ENCODE results near the gene FGF8. TPM values are rescaled to one million over a fixed set of nuclear protein-coding genes. Genes with fewer than 3 reads are reported as not detected.

Gene FGF8
- total and polyA plus RNA-seq, 7 experiments from 2014 or later = not detected

GRCh38 chr10:101780818-101781654 lies 5.1 kb upstream of the FGF8 start:
- Histone ChIP-seq H3K4me3 (ENCODE audit: low read length) (no peak overlapping the region), H3K9me3 (ENCODE audit: control insufficient read depth in 2 of 3, low read length in 3 of 3) (no peaks in the 10 kb centered on the region), H3K4me1 (ENCODE audit: control insufficient read depth in 2 of 2, insufficient read depth in 2 of 2, low read length in 2 of 2) (peaks cover 32 to 49% of the 10 kb centered on the region in 2 donors), H3K27me3 (ENCODE audit: control insufficient read depth in 2 of 2, insufficient read depth in 2 of 2, low read length in 2 of 2) (peaks cover 3 to 23% of the 10 kb centered on the region in 2 donors), H3K27ac (ENCODE audit: low read depth, low read length) (no peak overlapping the region), H3K36me3 (ENCODE audit: control insufficient read depth in 2 of 3, insufficient read depth in 3 of 3, low read length in 3 of 3) (peaks cover 6 to 12% (median 9%) of the 10 kb centered on the region in 3 experiments)
- peaks cover 0 to 8% (median 3%) of the 10 kb centered on the region in 5 donors for H3K36me3 Mint-ChIP-seq
- intact Hi-C loops (cut with micrococcal nuclease) = loop anchor here (1.0 to 5.0 kb wide), 11 partner anchors 51 to 620 kb away; partner anchors contain the start of genes FBXW4 (in 1 of the 2) and KCNIP2 (in 1 of the 2)
- H3K27ac Mint-ChIP-seq = peak overlapping the region in 5 of 9 donors; percentile 9 to 71 (median 26)
- H3K4me3 Mint-ChIP-seq = peak overlapping the region; percentile 48 to 99 (median 72)
- ATAC-seq (peak; percentile 74), DNase-seq (peak; percentile 54 to 79 (median 70))
- POLR2A ChIA-PET = interaction anchor here (0.6 to 4.8 kb wide), 3 partner anchors 37 to 994 kb away, joined by 3 to 31 read pairs (median 8); partner anchors contain the start of gene OGA
- CTCF ChIA-PET = interaction anchor here (0.6 to 4.0 kb wide), 11 partner anchors 16 to 571 kb away, joined by 3 to 15 read pairs (median 4); partner anchors contain the start of gene FBXW4
- H3K27me3 Mint-ChIP-seq = peaks cover 18 to 33% (median 26%) of the 10 kb centered on the region in 5 donors
- peaks cover 41 to 73% (median 63%) of the 10 kb centered on the region in 7 donors for H3K4me1 Mint-ChIP-seq
- no peaks in the 10 kb centered on the region for H3K9me3 Mint-ChIP-seq

GRCh38 chr10:101780187-101780817 lies 4.4 kb upstream of the FGF8 start:
- POLR2A ChIA-PET = interaction anchor here (0.6 to 2.0 kb wide), 2 partner anchors 87 to 994 kb away, joined by 3 to 8 read pairs; no protein-coding TSS in a partner anchor

DNA sequence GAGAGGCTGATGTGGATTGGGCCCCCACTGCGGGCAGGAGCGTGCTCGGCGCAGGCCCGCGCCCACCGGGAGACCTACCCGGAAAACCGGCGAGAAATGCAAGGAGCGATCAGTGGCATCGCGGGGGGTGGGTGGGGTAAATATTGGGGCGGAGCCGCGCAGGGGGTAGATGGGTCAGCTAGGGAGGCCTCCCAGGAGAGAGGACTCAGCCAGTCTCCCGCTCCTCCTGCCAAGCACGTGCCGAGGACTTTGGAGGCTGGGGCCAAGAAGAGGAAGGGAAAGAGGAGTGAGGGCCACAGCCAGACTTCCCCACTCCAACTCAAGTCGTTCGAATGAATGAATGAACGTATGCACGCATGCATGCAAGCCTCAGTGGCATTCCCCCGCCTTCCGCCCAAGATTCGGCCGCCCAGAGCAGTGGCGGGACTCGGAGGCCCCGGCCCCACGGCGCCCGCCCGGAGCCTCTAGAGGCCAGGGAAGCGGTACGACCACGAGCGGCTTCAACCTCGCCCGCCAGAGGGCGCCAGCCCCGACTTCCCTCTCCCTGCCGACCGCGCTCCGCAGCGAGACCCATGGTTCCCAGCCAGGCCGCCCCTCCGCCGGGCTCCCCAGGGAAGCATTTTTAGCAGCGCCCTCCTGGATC lies 3.8 kb upstream of the FGF8 start:
- H3K36me3 ChIP-seq (ENCODE audit: control insufficient read depth in 2 of 3, insufficient read depth in 3 of 3, low read length in 3 of 3) = peaks cover 0 to 5% (median 0%) of the 10 kb centered on the region in 3 experiments
- H3K4me3 ChIP-seq (ENCODE audit: low read length) = peak overlapping the region; percentile 64
- CTCF ChIA-PET = interaction anchor here (0.6 kb wide), 2 partner anchors 230 to 248 kb away, joined by 3 read pairs; no protein-coding TSS in a partner anchor
- peaks cover 8 to 23% of the 10 kb centered on the region in 2 donors for H3K27me3 ChIP-seq (ENCODE audit: control insufficient read depth in 2 of 2, insufficient read depth in 2 of 2, low read length in 2 of 2)
- Mint-ChIP-seq H3K9me3 (no peaks in the 10 kb centered on the region), H3K36me3 (peaks cover 0 to 4% (median 0%) of the 10 kb centered on the region in 5 donors), H3K27ac (peak overlapping the region in 2 of 9 donors; percentile 29 to 67), H3K4me3 (peak overlapping the region; percentile 64 to 96 (median 76)), H3K4me1 (peaks cover 39 to 65% (median 56%) of the 10 kb centered on the region in 7 donors), H3K27me3 (peaks cover 20 to 42% (median 29%) of the 10 kb centered on the region in 5 donors)
- no peaks in the 10 kb centered on the region for H3K9me3 ChIP-seq (ENCODE audit: control insufficient read depth in 2 of 3, low read length in 3 of 3)
- H3K27ac ChIP-seq (ENCODE audit: low read depth, low read length) = no peak overlapping the region
- intact Hi-C loops (cut with micrococcal nuclease) = loop anchor here (1.0 to 5.0 kb wide), 7 partner anchors 53 to 618 kb away; partner anchors contain the start of genes FBXW4 (in 1 of the 2) and KCNIP2 (in 1 of the 2)
- DNase-seq = peak; percentile 59 to 90 (median 80)
- ATAC-seq = peak; percentile 77
- peaks cover 32 to 57% of the 10 kb centered on the region in 2 donors for H3K4me1 ChIP-seq (ENCODE audit: control insufficient read depth in 2 of 2, insufficient read depth in 2 of 2, low read length in 2 of 2)
- POLR2A ChIA-PET = no interaction called here

More at GRCh38 chr10:101780187-101780817, 4.4 kb upstream of the FGF8 start:
- H3K27me3 ChIP-seq (ENCODE audit: control insufficient read depth in 2 of 2, insufficient read depth in 2 of 2, low read length in 2 of 2) = peaks cover 3 to 23% of the 10 kb centered on the region in 2 donors
- CTCF ChIA-PET = interaction anchor here (0.6 to 4.0 kb wide), 3 partner anchors 61 to 229 kb away, joined by 3 to 15 read pairs (median 5); partner anchors contain the start of gene FBXW4
- no peak overlapping the region for H3K27ac ChIP-seq (ENCODE audit: low read depth, low read length)
- Mint-ChIP-seq H3K9me3 (no peaks in the 10 kb centered on the region), H3K4me3 (peak overlapping the region; percentile 64 to 96 (median 76)), H3K27me3 (peaks cover 18 to 36% (median 26%) of the 10 kb centered on the region in 5 donors), H3K4me1 (peaks cover 41 to 66% (median 60%) of the 10 kb centered on the region in 7 donors), H3K27ac (peak overlapping the region in 2 of 9 donors; percentile 29 to 67), H3K36me3 (peaks cover 0 to 4% (median 0%) of the 10 kb centered on the region in 5 donors)
- H3K4me1 ChIP-seq (ENCODE audit: control insufficient read depth in 2 of 2, insufficient read depth in 2 of 2, low read length in 2 of 2) = peaks cover 32 to 51% of the 10 kb centered on the region in 2 donors
- intact Hi-C loops (cut with micrococcal nuclease) = loop anchor here (1.0 to 5.0 kb wide), 7 partner anchors 52 to 619 kb away; partner anchors contain the start of genes FBXW4 (in 1 of the 2) and KCNIP2 (in 1 of the 2)
- ATAC-seq = no peak
- peak overlapping the region; percentile 64 for H3K4me3 ChIP-seq (ENCODE audit: low read length)
- no peak for DNase-seq
- peaks cover 2 to 6% (median 5%) of the 10 kb centered on the region in 3 experiments for H3K36me3 ChIP-seq (ENCODE audit: control insufficient read depth in 2 of 3, insufficient read depth in 3 of 3, low read length in 3 of 3)
- H3K9me3 ChIP-seq (ENCODE audit: control insufficient read depth in 2 of 3, low read length in 3 of 3) = no peaks in the 10 kb centered on the region

DNA sequence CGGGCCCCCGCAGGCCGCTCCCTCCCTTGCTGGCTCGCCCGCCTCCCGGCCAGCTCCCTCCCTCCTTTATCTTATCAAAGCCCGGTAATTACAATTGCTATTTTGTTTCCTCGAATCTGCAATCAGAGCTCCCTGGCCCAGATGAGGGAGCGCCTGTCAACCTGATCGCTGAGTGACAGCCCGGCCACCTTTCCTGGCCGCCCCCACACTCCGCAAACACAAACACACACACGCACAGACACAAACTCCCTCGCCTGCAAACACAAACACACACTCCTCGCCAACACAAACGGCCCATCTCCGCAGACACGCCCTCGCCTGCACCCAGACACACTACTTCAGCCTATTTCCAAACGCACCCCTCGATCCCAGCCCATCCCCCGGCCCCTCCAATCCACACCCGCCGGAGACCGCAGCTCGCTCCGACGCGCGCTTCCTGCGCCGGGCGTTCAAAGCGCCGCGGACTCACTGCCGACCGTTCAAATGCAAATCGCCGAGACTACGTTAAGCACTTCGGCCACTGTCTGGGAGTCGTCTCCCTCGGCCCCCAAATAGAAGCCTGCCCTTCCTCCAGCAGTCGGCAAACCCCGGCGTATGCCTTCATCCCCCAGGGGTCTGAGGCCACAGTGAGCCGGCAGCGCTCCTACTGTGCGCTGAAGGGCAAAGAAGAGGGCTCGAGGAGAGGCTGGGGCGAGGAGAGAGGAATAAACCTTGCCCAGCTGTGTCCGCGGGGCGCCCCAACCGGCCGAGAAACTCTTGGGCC lies 3.0 kb upstream of the FGF8 start:
- Histone ChIP-seq H3K27me3 (ENCODE audit: control insufficient read depth in 2 of 2, insufficient read depth in 2 of 2, low read length in 2 of 2) (peaks cover 8 to 29% of the 10 kb centered on the region in 2 donors), H3K36me3 (ENCODE audit: control insufficient read depth in 2 of 3, insufficient read depth in 3 of 3, low read length in 3 of 3) (no peaks in the 10 kb centered on the region), H3K9me3 (ENCODE audit: control insufficient read depth in 2 of 3, low read length in 3 of 3) (no peaks in the 10 kb centered on the region), H3K4me3 (ENCODE audit: low read length) (peak overlapping the region; percentile 64), H3K27ac (ENCODE audit: low read depth, low read length) (no peak overlapping the region), H3K4me1 (ENCODE audit: control insufficient read depth in 2 of 2, insufficient read depth in 2 of 2, low read length in 2 of 2) (peaks cover 29 to 57% of the 10 kb centered on the region in 2 donors)
- Mint-ChIP-seq H3K9me3 (no peaks in the 10 kb centered on the region), H3K4me3 (peak overlapping the region; percentile 64 to 96 (median 76)), H3K27me3 (peaks cover 27 to 49% (median 36%) of the 10 kb centered on the region in 5 donors), H3K36me3 (peaks cover 0 to 3% (median 0%) of the 10 kb centered on the region in 5 donors), H3K4me1 (peaks cover 35 to 65% (median 49%) of the 10 kb centered on the region in 7 donors), H3K27ac (peak overlapping the region in 4 of 9 donors; percentile 2 to 37 (median 32))
- ChIA-PET CTCF (interaction anchor here (0.6 kb wide), 2 partner anchors 42 to 247 kb away, joined by 3 to 5 read pairs; no protein-coding TSS in a partner anchor), POLR2A (no interaction called here)
- intact Hi-C loops (cut with micrococcal nuclease) = no loop called here
- ATAC-seq (no peak), DNase-seq (peak in 1 of 9 donors; percentile 32)

GRCh38 chr10:101778151-101778780 lies 2.4 kb upstream of the FGF8 start:
- peak overlapping the region in 9 of 10 donors; percentile 70 to 96 (median 78) for H3K4me3 Mint-ChIP-seq
- Histone ChIP-seq H3K4me3 (ENCODE audit: low read length) (no peak overlapping the region), H3K9me3 (ENCODE audit: control insufficient read depth in 2 of 3, low read length in 3 of 3) (no peaks in the 10 kb centered on the region), H3K27me3 (ENCODE audit: control insufficient read depth in 2 of 2, insufficient read depth in 2 of 2, low read length in 2 of 2) (peaks cover 8 to 35% of the 10 kb centered on the region in 2 donors), H3K4me1 (ENCODE audit: control insufficient read depth in 2 of 2, insufficient read depth in 2 of 2, low read length in 2 of 2) (peaks cover 23 to 51% of the 10 kb centered on the region in 2 donors), H3K36me3 (ENCODE audit: control insufficient read depth in 2 of 3, insufficient read depth in 3 of 3, low read length in 3 of 3) (no peaks in the 10 kb centered on the region), H3K27ac (ENCODE audit: low read depth, low read length) (no peak overlapping the region)
- CTCF ChIA-PET = interaction anchor here (0.6 kb wide), 1 partner anchor 42 kb away, joined by 5 read pairs; no protein-coding TSS in a partner anchor
- H3K27ac Mint-ChIP-seq = no peak overlapping the region
- H3K9me3 Mint-ChIP-seq = no peaks in the 10 kb centered on the region
- no peak for DNase-seq
- peaks cover 34 to 56% (median 43%) of the 10 kb centered on the region in 5 donors for H3K27me3 Mint-ChIP-seq
- POLR2A ChIA-PET = no interaction called here
- no peak for ATAC-seq
- H3K36me3 Mint-ChIP-seq = peaks cover 0 to 3% (median 0%) of the 10 kb centered on the region in 5 donors
- intact Hi-C loops (cut with micrococcal nuclease) = no loop called here
- peaks cover 36 to 64% (median 47%) of the 10 kb centered on the region in 7 donors for H3K4me1 Mint-ChIP-seq

Data from naive thymus-derived CD4-positive, alpha-beta T cell (primary cell).